AG09309 (cell line): ENCODE measurements around the gene HOXA9.

Experiments
- DNase-seq: peaks from one replicate; pipeline ENCODE4 v3.0.0-alpha.2; 2010; ENCODE audit warnings: low read depth
- H3K4me3 ChIP-seq: 2 replicates; pipeline ENCODE4 v1.5.1; 2011; ENCODE audit warnings: mild to moderate bottlenecking, low read depth, low read length, moderate library complexity; ENCODE audit not compliant: control insufficient read depth
- TF ChIP-seq, protein P1 (sequence below): IDR thresholded peaks from 2 replicates; pipeline ENCODE4 v1.5.1; 2011; ENCODE audit warnings: mild to moderate bottlenecking, low read depth, low read length, inconsistent platforms; ENCODE audit not compliant: insufficient read depth, control insufficient read depth; ENCODE audit errors: missing control alignments

HOXA9 gene

GRCh38 chr7:27142580-27143022 is 22.7 kb downstream of the HOXA9 start:
- DNase-seq, result no peak
- TF ChIP-seq, protein P1, sequence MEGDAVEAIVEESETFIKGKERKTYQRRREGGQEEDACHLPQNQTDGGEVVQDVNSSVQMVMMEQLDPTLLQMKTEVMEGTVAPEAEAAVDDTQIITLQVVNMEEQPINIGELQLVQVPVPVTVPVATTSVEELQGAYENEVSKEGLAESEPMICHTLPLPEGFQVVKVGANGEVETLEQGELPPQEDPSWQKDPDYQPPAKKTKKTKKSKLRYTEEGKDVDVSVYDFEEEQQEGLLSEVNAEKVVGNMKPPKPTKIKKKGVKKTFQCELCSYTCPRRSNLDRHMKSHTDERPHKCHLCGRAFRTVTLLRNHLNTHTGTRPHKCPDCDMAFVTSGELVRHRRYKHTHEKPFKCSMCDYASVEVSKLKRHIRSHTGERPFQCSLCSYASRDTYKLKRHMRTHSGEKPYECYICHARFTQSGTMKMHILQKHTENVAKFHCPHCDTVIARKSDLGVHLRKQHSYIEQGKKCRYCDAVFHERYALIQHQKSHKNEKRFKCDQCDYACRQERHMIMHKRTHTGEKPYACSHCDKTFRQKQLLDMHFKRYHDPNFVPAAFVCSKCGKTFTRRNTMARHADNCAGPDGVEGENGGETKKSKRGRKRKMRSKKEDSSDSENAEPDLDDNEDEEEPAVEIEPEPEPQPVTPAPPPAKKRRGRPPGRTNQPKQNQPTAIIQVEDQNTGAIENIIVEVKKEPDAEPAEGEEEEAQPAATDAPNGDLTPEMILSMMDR, result no peak
- H3K4me3 ChIP-seq, result peak overlapping the region; percentile 29

DNA sequence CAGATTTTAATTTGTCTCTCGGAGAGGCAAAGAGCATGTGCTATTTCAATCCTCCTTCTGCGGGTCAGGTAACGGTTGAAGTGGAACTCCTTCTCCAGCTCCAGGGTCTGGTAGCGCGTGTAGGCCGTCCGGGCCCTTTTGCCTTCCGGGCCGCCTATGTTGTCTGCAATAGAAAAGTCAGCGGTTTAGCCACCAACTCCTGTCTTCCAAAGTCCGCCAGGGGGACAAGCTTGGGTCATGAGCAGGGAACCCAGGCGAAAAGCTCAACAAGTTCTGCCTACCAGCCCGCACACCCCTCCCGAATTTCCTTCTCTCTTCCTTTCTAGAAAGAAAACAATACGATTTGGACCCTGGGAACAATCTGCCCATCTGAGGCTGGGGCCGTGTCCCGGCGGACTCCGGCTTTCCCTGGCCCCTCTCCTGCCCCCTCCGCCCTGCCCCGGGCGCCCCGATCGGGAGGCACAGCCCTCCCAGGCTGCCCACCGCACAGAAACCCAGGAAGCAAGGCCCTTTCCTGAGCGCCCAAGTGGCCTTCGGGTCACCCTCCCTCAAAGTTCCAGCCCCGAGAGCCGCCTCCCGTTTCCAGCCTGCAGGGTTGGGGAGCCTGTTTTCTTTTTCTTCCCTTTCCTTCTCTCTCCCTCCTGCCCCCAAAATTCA is 23.3 kb downstream of the HOXA9 start:
- H3K4me3 ChIP-seq, result no peak overlapping the region
- DNase-seq, result no peak
- TF ChIP-seq, protein P1, result no peak

- no peak for DNase-seq
- no peak overlapping the region for H3K4me3 ChIP-seq
- TF ChIP-seq, protein P1, result no peak
These were observed 24.0 kb downstream of the HOXA9 start for GRCh38 chr7:27141137-27141922.

GRCh38 chr7:27140126-27140857 is 25.0 kb downstream of the HOXA9 start:
- H3K4me3 ChIP-seq, result no peak overlapping the region
- DNase-seq, result no peak
- TF ChIP-seq, protein P1, result no peak

DNA sequence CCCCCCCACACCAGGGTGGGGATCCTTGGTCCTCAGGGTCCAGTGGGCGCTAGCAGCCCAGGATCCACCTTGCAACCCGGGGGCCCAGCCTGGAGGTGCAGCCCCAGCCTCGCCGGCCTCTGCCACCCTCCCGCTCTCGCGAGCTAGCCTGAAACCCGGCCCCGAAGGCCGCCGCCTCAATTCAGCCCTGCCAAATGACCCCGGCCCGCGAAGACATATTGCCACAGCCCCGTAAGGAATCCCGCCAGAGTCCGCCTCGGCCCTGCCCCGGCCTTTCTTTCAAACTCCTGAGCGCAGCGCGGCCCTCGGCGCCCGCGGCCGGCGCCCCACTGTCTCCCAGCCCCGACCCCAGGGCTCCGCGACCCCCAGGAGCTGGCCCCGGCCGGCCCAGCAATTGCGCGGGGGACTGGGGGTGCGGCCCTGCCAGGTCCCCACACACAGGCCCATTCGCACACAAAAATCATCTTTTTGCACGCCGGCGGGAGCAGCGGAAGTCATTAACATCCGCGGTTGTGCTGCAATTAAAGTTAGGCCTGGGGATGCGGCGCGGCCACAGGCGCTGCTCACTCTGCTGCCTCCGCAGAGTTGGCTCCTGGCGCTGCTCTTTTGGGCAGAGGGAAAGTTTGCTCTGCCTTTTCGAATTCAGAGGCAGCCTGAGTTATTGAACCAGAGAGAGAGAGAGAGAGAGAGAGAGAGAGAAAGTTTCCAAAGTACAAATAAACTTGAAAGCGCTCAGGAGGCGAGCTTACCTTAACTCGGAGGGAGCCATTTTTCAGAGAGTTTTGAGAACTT is 25.8 kb downstream of the HOXA9 start:
- DNase-seq, result no peak
- H3K4me3 ChIP-seq, result no peak overlapping the region
- TF ChIP-seq, protein P1, result no peak

DNA sequence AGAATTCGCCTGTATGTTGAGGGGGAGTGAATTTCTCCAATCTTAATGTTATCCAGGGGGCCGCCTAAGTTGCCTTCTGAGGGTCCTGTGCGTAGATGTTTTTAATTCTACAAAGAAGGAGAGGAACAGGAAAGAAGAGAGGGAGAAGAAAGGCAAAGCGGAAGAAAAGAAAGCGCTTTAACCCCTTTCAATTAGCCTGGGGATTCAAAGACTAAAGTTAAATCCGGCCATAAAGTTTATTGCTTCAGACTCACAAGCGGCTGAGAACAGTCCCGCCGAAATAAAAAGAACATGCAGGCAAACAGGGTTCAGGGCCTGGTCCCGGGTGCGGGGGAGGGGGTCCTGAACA is 26.4 kb downstream of the HOXA9 start:
- no peak overlapping the region for H3K4me3 ChIP-seq
- DNase-seq, result no peak
- TF ChIP-seq, protein P1, result no peak
